Muscle of leg (tissue), 11 donors: Measurements from ENCODE around the gene FHIT. TPM values are rescaled to one million over a fixed set of nuclear protein-coding genes. Genes with fewer than 3 reads are reported as not detected.

Experiments used
- DNase-seq: peaks from one replicate; pipeline ENCODE4 v3.0.0; 2013
- H3K27ac ChIP-seq: one replicate; pipeline ENCODE4 v1.5.1; 2013; ENCODE audit warnings: mild to moderate bottlenecking, low read length, control low read depth
- H3K27me3 ChIP-seq: one replicate; pipeline ENCODE4 v1.6.1; 2013; ENCODE audit warnings: low read length; ENCODE audit not compliant: control insufficient read depth, insufficient read depth
- H3K36me3 ChIP-seq: one replicate; pipeline ENCODE4 v1.6.1; 2013; ENCODE audit warnings: low read length; ENCODE audit not compliant: control insufficient read depth, insufficient read depth
- H3K4me1 ChIP-seq: one replicate; pipeline ENCODE4 v1.6.1; 2013; ENCODE audit warnings: low read length; ENCODE audit not compliant: control insufficient read depth, insufficient read depth
- H3K4me3 ChIP-seq: one replicate; pipeline ENCODE4 v1.5.1; 2013; ENCODE audit warnings: low read length, control low read depth
- H3K9me3 ChIP-seq: replicated peaks from 2 replicates; pipeline ENCODE4 v1.6.1; 2013; ENCODE audit warnings: low read depth, low read length; ENCODE audit not compliant: control insufficient read depth
- WGBS: methylation state at CpG from one replicate; pipeline ENCODE4 v1.1.5; 2013; ENCODE audit warnings: missing lambda C conversion rate; ENCODE audit not compliant: insufficient coverage; 5-methylcytosine and 5-hydroxymethylcytosine counted together
- polyA plus RNA-seq, 8 donors: library from polyadenylated mRNA; unstranded; fragments of 120-200 nt; gene quantifications; one replicate each; pipeline versions ENCODE4 v1.2.1 to v1.2.3, GENCODE V29; 2013; ENCODE audit warnings: inconsistent platforms in 1 of 8, low replicate concordance in 1 of 8; ENCODE audit not compliant: insufficient read length in 8 of 8, insufficient read depth in 1 of 8
- total RNA-seq: library from RNA; stranded (reverse); fragments of 120-200 nt; gene quantifications from one replicate; pipeline ENCODE4 v1.2.4, GENCODE V29; 2013

FHIT gene
- total and polyA plus RNA-seq, 9 donors: 4.1 to 8.0 (median 5.3) TPM

DNA sequence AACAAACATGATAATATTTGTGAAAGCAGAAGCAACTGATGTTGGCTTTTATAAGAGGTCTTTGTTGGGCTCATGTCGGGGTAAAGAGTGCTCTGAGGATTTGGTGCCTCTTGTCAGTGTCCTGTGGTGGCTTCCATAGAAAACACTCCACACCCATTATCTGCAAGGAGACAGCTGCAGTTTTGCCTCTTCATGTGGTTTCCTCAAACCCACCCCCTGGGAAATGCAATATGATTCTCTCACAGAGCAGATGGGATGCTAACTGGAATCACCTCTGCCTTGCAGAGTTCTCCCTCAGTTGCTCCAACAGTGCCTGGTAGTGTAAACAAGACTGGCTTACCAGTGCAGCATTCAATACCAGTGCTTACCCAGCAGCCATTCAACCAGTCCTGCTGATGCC is 1430.0 kb downstream of the FHIT start:
- H3K36me3 ChIP-seq: no peaks in the 10 kb centered on the region
- H3K9me3 ChIP-seq: no peaks in the 10 kb centered on the region
- no peak overlapping the region for H3K4me3 ChIP-seq
- H3K27ac ChIP-seq: no peak overlapping the region
- no CpG with 5 or more reads among the region's 1 CpG for WGBS
- peaks cover 21% of the 10 kb centered on the region for H3K4me1 ChIP-seq
- DNase-seq: no peak
- H3K27me3 ChIP-seq: no peaks in the 10 kb centered on the region

- H3K4me1 ChIP-seq: peaks cover 21% of the 10 kb centered on the region
- DNase-seq: no peak
- no peaks in the 10 kb centered on the region for H3K27me3 ChIP-seq
- no peaks in the 10 kb centered on the region for H3K9me3 ChIP-seq
- no peak overlapping the region for H3K27ac ChIP-seq
- WGBS: 60% methylated on average over 1 of the region's 3 CpGs
- no peak overlapping the region for H3K4me3 ChIP-seq
- no peaks in the 10 kb centered on the region for H3K36me3 ChIP-seq
Observed at GRCh38 chr3:59820352-59820934, 1430.8 kb downstream of the FHIT start.

DNA sequence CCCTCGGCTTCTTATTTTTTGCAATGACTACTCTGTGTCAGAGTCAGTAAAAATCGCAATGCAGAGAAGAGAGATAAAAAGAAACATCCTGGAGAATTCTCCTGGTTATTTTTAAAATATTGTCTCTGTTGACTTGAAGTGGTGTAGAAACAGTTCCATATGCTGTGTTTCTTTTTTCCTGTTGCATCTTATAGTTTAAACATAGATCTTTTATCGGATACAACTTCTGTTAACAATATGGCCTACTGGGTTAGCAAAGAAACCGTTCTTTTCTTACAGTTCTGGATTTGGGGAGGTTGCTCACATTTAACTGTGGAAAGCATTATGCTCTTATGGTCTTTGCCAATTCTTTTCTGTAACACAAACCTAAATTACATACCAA is 1432.3 kb downstream of the FHIT start:
- no peaks in the 10 kb centered on the region for H3K9me3 ChIP-seq
- H3K27ac ChIP-seq: peak overlapping the region; percentile 78
- peaks cover 21% of the 10 kb centered on the region for H3K4me1 ChIP-seq
- WGBS: no CpG with 5 or more reads among the region's 4 CpGs
- no peak overlapping the region for H3K4me3 ChIP-seq
- no peak for DNase-seq
- no peaks in the 10 kb centered on the region for H3K27me3 ChIP-seq
- H3K36me3 ChIP-seq: no peaks in the 10 kb centered on the region

- Histone ChIP-seq H3K4me1 (peaks cover 24% of the 10 kb centered on the region), H3K27me3 (no peaks in the 10 kb centered on the region), H3K36me3 (no peaks in the 10 kb centered on the region), H3K27ac (peak overlapping the region; percentile 78), H3K4me3 (no peak overlapping the region), H3K9me3 (no peaks in the 10 kb centered on the region)
- 22% methylated on average over 6 of the region's 16 CpGs for WGBS
- DNase-seq: peak; percentile 93
Observed at GRCh38 chr3:59818033-59818918, 1433.0 kb downstream of the FHIT start.

DNA sequence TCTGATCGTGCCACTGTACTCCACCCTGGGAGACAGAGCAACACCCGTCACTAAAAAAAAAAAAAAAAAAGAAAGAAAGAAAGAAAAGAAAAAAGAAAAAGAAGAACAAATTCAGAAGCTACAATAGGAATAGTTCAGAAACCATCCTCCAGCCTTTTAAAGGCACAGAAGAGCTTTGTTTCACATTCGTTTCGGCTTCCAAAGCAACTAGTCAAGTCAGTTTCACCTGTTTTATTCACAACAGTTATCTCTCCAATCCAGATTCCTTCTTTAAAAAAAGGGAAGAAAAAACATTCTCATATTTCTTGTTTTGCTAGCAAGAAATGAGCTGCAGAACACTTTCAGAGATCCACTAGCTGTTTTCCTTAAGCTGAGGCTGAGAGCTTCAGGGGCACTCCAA is 1433.7 kb downstream of the FHIT start:
- H3K4me1 ChIP-seq: peaks cover 26% of the 10 kb centered on the region
- H3K27me3 ChIP-seq: no peaks in the 10 kb centered on the region
- WGBS: 69% methylated on average over 2 of the region's 4 CpGs
- H3K27ac ChIP-seq: peak overlapping the region; percentile 78
- DNase-seq: no peak
- H3K4me3 ChIP-seq: no peak overlapping the region
- no peaks in the 10 kb centered on the region for H3K36me3 ChIP-seq
- no peaks in the 10 kb centered on the region for H3K9me3 ChIP-seq

- DNase-seq: no peak
- no peaks in the 10 kb centered on the region for H3K36me3 ChIP-seq
- no peaks in the 10 kb centered on the region for H3K9me3 ChIP-seq
- WGBS: no CpG with 5 or more reads among the region's 1 CpG
- H3K4me1 ChIP-seq: peaks cover 32% of the 10 kb centered on the region
- no peak overlapping the region for H3K27ac ChIP-seq
- no peaks in the 10 kb centered on the region for H3K27me3 ChIP-seq
- H3K4me3 ChIP-seq: no peak overlapping the region
Observed at GRCh38 chr3:59816312-59816711, 1434.9 kb downstream of the FHIT start.

GRCh38 chr3:59813148-59813538 is 1438.1 kb downstream of the FHIT start:
- peaks cover 42% of the 10 kb centered on the region for H3K4me1 ChIP-seq
- H3K4me3 ChIP-seq: no peak overlapping the region
- H3K9me3 ChIP-seq: no peaks in the 10 kb centered on the region
- DNase-seq: no peak
- no peaks in the 10 kb centered on the region for H3K27me3 ChIP-seq
- H3K36me3 ChIP-seq: no peaks in the 10 kb centered on the region
- 44% methylated on average over 5 of the region's 7 CpGs for WGBS
- H3K27ac ChIP-seq: no peak overlapping the region

GRCh38 chr3:59812237-59813147 is 1438.8 kb downstream of the FHIT start:
- H3K4me1 ChIP-seq: peaks cover 38% of the 10 kb centered on the region
- no peaks in the 10 kb centered on the region for H3K9me3 ChIP-seq
- WGBS: 79% methylated on average over 3 of the region's 11 CpGs
- DNase-seq: no peak
- no peak overlapping the region for H3K4me3 ChIP-seq
- no peaks in the 10 kb centered on the region for H3K36me3 ChIP-seq
- H3K27me3 ChIP-seq: no peaks in the 10 kb centered on the region
- H3K27ac ChIP-seq: no peak overlapping the region

GRCh38 chr3:59811160-59811559 is 1440.1 kb downstream of the FHIT start:
- Histone ChIP-seq H3K4me1 (peaks cover 34% of the 10 kb centered on the region), H3K36me3 (no peaks in the 10 kb centered on the region), H3K27ac (no peak overlapping the region), H3K9me3 (no peaks in the 10 kb centered on the region), H3K4me3 (no peak overlapping the region), H3K27me3 (no peaks in the 10 kb centered on the region)
- DNase-seq: no peak
- no CpG with 5 or more reads among the region's 2 CpGs for WGBS

- Histone ChIP-seq H3K27ac (no peak overlapping the region), H3K4me1 (peaks cover 34% of the 10 kb centered on the region), H3K4me3 (no peak overlapping the region), H3K36me3 (no peaks in the 10 kb centered on the region), H3K27me3 (no peaks in the 10 kb centered on the region), H3K9me3 (no peaks in the 10 kb centered on the region)
- DNase-seq: no peak
- no CpG with 5 or more reads among the region's 2 CpGs for WGBS
Observed at GRCh38 chr3:59810606-59811005, 1440.6 kb downstream of the FHIT start.
